ENCODE data around the gene CROT. TPM values are rescaled to one million over a fixed set of nuclear protein-coding genes. Genes with fewer than 3 reads are reported as not detected.

Gene CROT, protein sequence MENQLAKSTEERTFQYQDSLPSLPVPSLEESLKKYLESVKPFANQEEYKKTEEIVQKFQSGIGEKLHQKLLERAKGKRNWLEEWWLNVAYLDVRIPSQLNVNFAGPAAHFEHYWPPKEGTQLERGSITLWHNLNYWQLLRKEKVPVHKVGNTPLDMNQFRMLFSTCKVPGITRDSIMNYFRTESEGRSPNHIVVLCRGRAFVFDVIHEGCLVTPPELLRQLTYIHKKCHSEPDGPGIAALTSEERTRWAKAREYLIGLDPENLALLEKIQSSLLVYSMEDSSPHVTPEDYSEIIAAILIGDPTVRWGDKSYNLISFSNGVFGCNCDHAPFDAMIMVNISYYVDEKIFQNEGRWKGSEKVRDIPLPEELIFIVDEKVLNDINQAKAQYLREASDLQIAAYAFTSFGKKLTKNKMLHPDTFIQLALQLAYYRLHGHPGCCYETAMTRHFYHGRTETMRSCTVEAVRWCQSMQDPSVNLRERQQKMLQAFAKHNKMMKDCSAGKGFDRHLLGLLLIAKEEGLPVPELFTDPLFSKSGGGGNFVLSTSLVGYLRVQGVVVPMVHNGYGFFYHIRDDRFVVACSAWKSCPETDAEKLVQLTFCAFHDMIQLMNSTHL
- 14.0 and 15.9 TPM in 2 replicates for polyA plus RNA-seq (2013)

DNA sequence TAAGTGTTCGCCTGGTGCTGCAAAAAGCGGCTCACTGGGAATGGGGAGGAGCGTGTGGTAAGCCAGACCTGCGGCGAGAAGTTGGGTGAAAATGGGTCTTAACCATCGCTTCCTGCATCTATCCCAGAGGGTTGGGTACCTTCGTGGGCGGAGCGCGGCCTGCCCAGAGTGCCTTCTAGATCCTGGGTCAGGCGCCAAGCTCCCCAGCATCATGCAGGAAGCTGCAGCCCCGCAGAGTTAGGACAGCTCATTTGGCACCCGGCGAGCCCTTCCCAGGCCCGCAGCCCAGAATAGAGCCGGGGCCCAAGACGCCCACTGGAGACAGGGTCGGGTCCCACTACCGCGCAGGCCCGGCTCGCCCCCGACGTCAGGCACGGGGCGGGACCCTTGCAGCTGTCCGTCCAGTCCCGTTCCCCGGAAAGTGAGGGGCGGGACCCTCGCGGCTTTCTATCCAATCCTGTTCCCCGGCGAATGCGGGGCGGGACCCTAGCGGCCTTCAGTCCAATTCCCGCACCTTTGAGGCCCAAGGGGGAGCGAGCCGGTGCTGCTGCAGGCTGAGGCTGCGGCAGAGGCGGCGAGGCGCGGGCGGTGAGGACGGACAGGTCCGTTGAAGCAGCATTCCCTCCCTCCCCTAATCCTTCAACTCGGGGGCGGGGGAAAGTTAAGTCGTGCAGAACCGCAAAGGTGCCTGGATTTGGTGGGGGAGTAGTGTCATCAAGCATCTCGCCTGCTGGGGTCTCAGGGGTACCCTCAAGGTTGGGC lies at the start of gene CROT:
Gene CROT, plus strand, starts transcription at position 499 of the 762 bp plus-strand sequence. CDS start 3,405 bp downstream, outside the sequence.
- Histone ChIP-seq H3K4me3 (ENCODE audit: low read depth, low read length) (peak within 1 kb of the TSS; percentile 80), H3K9ac (ENCODE audit: low read length) (peak within 1 kb of the TSS; percentile 32), H3K79me2 (ENCODE audit: control insufficient read depth, insufficient read depth, low read length, poor library complexity) (peaks cover 4% of the 10 kb centered on the region), H3K4me2 (ENCODE audit: low read length) (peak within 1 kb of the TSS; percentile 75), H3K14ac (ENCODE audit: low read length) (peak within 1 kb of the TSS; percentile 52), H4K91ac (ENCODE audit: low read depth, low read length) (peak within 1 kb of the TSS; percentile 82), H2AK5ac (ENCODE audit: low read length) (no peak within 1 kb of the TSS), H2AFZ (ENCODE audit: insufficient read depth, low read length, poor library complexity) (peak within 1 kb of the TSS; percentile 93), H3K36me3 (ENCODE audit: control insufficient read depth in 1 of 2, insufficient read depth in 2 of 2, low read length in 2 of 2) (peaks cover 0 to 4% of the 10 kb centered on the region in 2 experiments), H3K23ac (ENCODE audit: low read length) (no peak within 1 kb of the TSS), H3K9me3 (ENCODE audit: insufficient read depth, low read depth, low read length) (no peaks in the 10 kb centered on the region), H3K18ac (ENCODE audit: low read length) (peak within 1 kb of the TSS; percentile 71), H3K79me1 (ENCODE audit: low read length) (peaks cover 5% of the 10 kb centered on the region), H3K4ac (ENCODE audit: low read depth, low read length) (no peak within 1 kb of the TSS), H2BK5ac (ENCODE audit: low read depth, low read length, poor library complexity) (no peak within 1 kb of the TSS), H3K27ac (ENCODE audit: low read depth, low read length) (peak within 1 kb of the TSS; percentile 2), H3K4me1 (ENCODE audit: control insufficient read depth in 1 of 2, insufficient read depth in 2 of 2, low read length in 2 of 2) (peaks cover 0 to 3% of the 10 kb centered on the region in 2 experiments), H2BK120ac (ENCODE audit: insufficient read depth, low read length, poor library complexity) (no peak within 1 kb of the TSS), H3K27me3 (ENCODE audit: insufficient read depth, low read length) (no peaks in the 10 kb centered on the region), H4K8ac (ENCODE audit: low read depth, low read length) (peak within 1 kb of the TSS; percentile 95), H4K12ac (ENCODE audit: low read depth, low read length) (peak within 1 kb of the TSS; percentile 86), H2BK12ac (ENCODE audit: low read length) (no peak within 1 kb of the TSS)
- peak; percentile 92 to 93 for DNase-seq
- WGBS (ENCODE audit: extremely low coverage, insufficient coverage, insufficient read length) = no CpG with 5 or more reads among the region's 53 CpGs

DNA sequence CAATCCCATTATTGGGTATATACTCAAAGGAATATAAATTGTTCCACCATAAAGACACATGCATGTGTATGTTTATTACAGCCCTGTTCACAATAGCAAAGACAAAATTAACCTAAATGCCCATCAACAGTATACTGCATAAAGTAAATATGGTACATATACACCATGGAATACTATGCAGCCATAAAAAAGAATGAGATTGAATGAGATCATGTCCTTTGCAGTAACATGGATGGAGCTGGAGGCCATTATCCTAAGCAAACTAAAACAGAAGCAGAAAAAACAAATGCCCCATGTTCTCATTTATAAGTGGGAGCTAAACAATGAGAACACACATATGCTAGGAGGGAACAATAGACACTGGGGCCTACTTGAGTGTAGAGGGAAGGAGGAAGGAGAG lies 44.7 kb upstream of the CROT start:
- H3K36me3 ChIP-seq (ENCODE audit: control insufficient read depth in 1 of 2, insufficient read depth in 2 of 2, low read length in 2 of 2) = no peaks in the 10 kb centered on the region
- no peaks in the 10 kb centered on the region for H3K79me2 ChIP-seq (ENCODE audit: control insufficient read depth, insufficient read depth, low read length, poor library complexity)
- H2AK5ac ChIP-seq (ENCODE audit: low read length) = no peak overlapping the region
- no peak overlapping the region for H3K18ac ChIP-seq (ENCODE audit: low read length)
- H3K4ac ChIP-seq (ENCODE audit: low read depth, low read length) = no peak overlapping the region
- no peaks in the 10 kb centered on the region for H3K79me1 ChIP-seq (ENCODE audit: low read length)
- no peak overlapping the region for H3K23ac ChIP-seq (ENCODE audit: low read length)
- no peaks in the 10 kb centered on the region for H3K4me1 ChIP-seq (ENCODE audit: control insufficient read depth in 1 of 2, insufficient read depth in 2 of 2, low read length in 2 of 2)
- H3K27me3 ChIP-seq (ENCODE audit: insufficient read depth, low read length) = no peaks in the 10 kb centered on the region
- H3K4me2 ChIP-seq (ENCODE audit: low read length) = no peak overlapping the region
- peaks cover 1% of the 10 kb centered on the region for H3K9me3 ChIP-seq (ENCODE audit: insufficient read depth, low read depth, low read length)
- no peak overlapping the region for H2AFZ ChIP-seq (ENCODE audit: insufficient read depth, low read length, poor library complexity)
- no peak overlapping the region for H2BK5ac ChIP-seq (ENCODE audit: low read depth, low read length, poor library complexity)
- no peak overlapping the region for H3K27ac ChIP-seq (ENCODE audit: low read depth, low read length)
- H3K14ac ChIP-seq (ENCODE audit: low read length) = no peak overlapping the region
- H4K8ac ChIP-seq (ENCODE audit: low read depth, low read length) = no peak overlapping the region
- DNase-seq = no peak
- no peak overlapping the region for H4K12ac ChIP-seq (ENCODE audit: low read depth, low read length)
- H4K91ac ChIP-seq (ENCODE audit: low read depth, low read length) = no peak overlapping the region
- no peak overlapping the region for H2BK120ac ChIP-seq (ENCODE audit: insufficient read depth, low read length, poor library complexity)
- H3K4me3 ChIP-seq (ENCODE audit: low read depth, low read length) = no peak overlapping the region
- H2BK12ac ChIP-seq (ENCODE audit: low read length) = no peak overlapping the region
- no peak overlapping the region for H3K9ac ChIP-seq (ENCODE audit: low read length)

DNA sequence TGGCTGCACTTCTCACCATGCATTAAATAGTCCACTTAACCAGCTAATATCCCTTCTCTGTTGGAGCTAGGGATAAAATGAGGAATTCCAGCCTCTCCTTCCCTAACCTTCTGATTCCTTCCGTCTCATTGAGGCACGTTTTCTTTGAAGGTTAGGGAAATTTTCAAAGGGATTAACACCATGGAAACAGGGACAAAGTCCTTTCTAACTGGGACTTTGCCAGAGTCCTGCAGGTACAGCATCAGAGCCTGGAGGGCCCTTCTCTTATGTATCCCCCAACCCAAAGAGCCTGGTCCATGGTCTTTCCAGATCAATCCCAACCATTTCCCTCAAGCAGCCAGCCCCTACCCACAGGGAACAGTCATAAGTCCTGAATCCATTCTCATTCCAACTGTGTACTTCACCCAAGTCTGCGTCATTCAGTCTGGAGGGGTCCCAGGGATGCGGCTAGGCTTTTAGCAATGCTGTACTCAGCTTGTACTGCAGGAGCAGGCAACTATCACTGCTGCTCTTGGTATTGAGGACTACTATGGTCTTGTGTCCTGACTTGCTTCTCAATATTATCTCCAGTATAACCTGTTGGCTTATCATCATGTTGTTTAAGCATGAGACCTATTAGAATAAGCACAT lies 34.6 kb upstream of the CROT start:
- Histone ChIP-seq H3K27ac (ENCODE audit: low read depth, low read length) (no peak overlapping the region), H2BK120ac (ENCODE audit: insufficient read depth, low read length, poor library complexity) (no peak overlapping the region), H4K12ac (ENCODE audit: low read depth, low read length) (no peak overlapping the region), H2BK12ac (ENCODE audit: low read length) (no peak overlapping the region), H3K23ac (ENCODE audit: low read length) (no peak overlapping the region), H3K4me1 (ENCODE audit: control insufficient read depth in 1 of 2, insufficient read depth in 2 of 2, low read length in 2 of 2) (no peaks in the 10 kb centered on the region), H4K8ac (ENCODE audit: low read depth, low read length) (no peak overlapping the region), H3K14ac (ENCODE audit: low read length) (no peak overlapping the region), H3K79me1 (ENCODE audit: low read length) (no peaks in the 10 kb centered on the region), H3K4me2 (ENCODE audit: low read length) (no peak overlapping the region), H3K9ac (ENCODE audit: low read length) (no peak overlapping the region), H2BK5ac (ENCODE audit: low read depth, low read length, poor library complexity) (no peak overlapping the region), H3K4ac (ENCODE audit: low read depth, low read length) (no peak overlapping the region), H2AK5ac (ENCODE audit: low read length) (no peak overlapping the region), H3K36me3 (ENCODE audit: control insufficient read depth in 1 of 2, insufficient read depth in 2 of 2, low read length in 2 of 2) (no peaks in the 10 kb centered on the region), H3K18ac (ENCODE audit: low read length) (no peak overlapping the region), H3K27me3 (ENCODE audit: insufficient read depth, low read length) (no peaks in the 10 kb centered on the region), H3K79me2 (ENCODE audit: control insufficient read depth, insufficient read depth, low read length, poor library complexity) (no peaks in the 10 kb centered on the region), H3K9me3 (ENCODE audit: insufficient read depth, low read depth, low read length) (no peaks in the 10 kb centered on the region), H3K4me3 (ENCODE audit: low read depth, low read length) (no peak overlapping the region), H4K91ac (ENCODE audit: low read depth, low read length) (no peak overlapping the region), H2AFZ (ENCODE audit: insufficient read depth, low read length, poor library complexity) (no peak overlapping the region)
- no peak for DNase-seq
- no CpG with 5 or more reads among the region's 4 CpGs for WGBS (ENCODE audit: extremely low coverage, insufficient coverage, insufficient read length)

DNA sequence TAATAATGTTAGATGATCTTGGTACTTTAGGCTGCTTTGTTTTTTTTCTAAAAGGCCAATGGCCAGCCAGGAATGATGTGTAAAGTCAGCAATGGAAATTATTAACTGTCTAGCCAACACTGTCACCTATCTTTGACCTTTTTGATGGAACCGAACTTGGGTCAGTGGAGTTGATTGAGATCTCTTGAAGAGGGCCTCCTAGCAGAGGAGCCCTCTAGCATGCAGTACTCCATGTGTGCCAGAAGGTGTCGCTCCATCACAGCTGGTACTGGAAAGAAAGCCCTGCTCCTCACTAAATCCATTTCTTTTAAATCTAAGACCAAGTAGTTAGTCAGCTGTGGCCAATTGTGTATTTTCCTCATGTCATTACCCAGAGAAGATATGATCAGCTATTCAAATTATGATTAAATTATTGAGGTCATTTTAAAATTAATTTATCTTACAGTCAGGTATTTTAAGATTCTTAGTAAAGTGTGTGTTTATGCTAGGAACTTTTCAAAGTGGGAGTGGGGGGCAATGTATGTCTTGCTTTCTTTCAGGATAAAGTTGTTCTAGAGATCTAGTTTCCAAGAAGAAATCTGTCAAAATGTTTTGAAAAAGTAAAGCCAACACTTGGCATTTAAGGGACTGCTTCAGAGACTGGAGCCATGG lies 33.1 kb upstream of the CROT start:
- H3K14ac ChIP-seq (ENCODE audit: low read length) = no peak overlapping the region
- no peak overlapping the region for H3K27ac ChIP-seq (ENCODE audit: low read depth, low read length)
- no peak overlapping the region for H2BK12ac ChIP-seq (ENCODE audit: low read length)
- no peaks in the 10 kb centered on the region for H3K4me1 ChIP-seq (ENCODE audit: control insufficient read depth in 1 of 2, insufficient read depth in 2 of 2, low read length in 2 of 2)
- H2BK120ac ChIP-seq (ENCODE audit: insufficient read depth, low read length, poor library complexity) = no peak overlapping the region
- no peak overlapping the region for H3K4me2 ChIP-seq (ENCODE audit: low read length)
- no peaks in the 10 kb centered on the region for H3K9me3 ChIP-seq (ENCODE audit: insufficient read depth, low read depth, low read length)
- H4K12ac ChIP-seq (ENCODE audit: low read depth, low read length) = no peak overlapping the region
- H3K27me3 ChIP-seq (ENCODE audit: insufficient read depth, low read length) = no peaks in the 10 kb centered on the region
- no peak overlapping the region for H4K8ac ChIP-seq (ENCODE audit: low read depth, low read length)
- H3K79me2 ChIP-seq (ENCODE audit: control insufficient read depth, insufficient read depth, low read length, poor library complexity) = no peaks in the 10 kb centered on the region
- no peak overlapping the region for H3K4ac ChIP-seq (ENCODE audit: low read depth, low read length)
- H3K36me3 ChIP-seq (ENCODE audit: control insufficient read depth in 1 of 2, insufficient read depth in 2 of 2, low read length in 2 of 2) = no peaks in the 10 kb centered on the region
- no CpG with 5 or more reads among the region's 2 CpGs for WGBS (ENCODE audit: extremely low coverage, insufficient coverage, insufficient read length)
- no peak overlapping the region for H2BK5ac ChIP-seq (ENCODE audit: low read depth, low read length, poor library complexity)
- H3K4me3 ChIP-seq (ENCODE audit: low read depth, low read length) = no peak overlapping the region
- no peak overlapping the region for H4K91ac ChIP-seq (ENCODE audit: low read depth, low read length)
- H3K18ac ChIP-seq (ENCODE audit: low read length) = no peak overlapping the region
- H3K79me1 ChIP-seq (ENCODE audit: low read length) = no peaks in the 10 kb centered on the region
- DNase-seq = peak; percentile 27 to 81
- H2AFZ ChIP-seq (ENCODE audit: insufficient read depth, low read length, poor library complexity) = no peak overlapping the region
- H3K9ac ChIP-seq (ENCODE audit: low read length) = no peak overlapping the region
- no peak overlapping the region for H3K23ac ChIP-seq (ENCODE audit: low read length)
- H2AK5ac ChIP-seq (ENCODE audit: low read length) = no peak overlapping the region
